A549 treated with AZD9567 at 1 μM for 4 hours (cell line): Measurements from ENCODE around the gene CXorf58. TPM values are rescaled to one million over a fixed set of nuclear protein-coding genes. Genes with fewer than 3 reads are reported as not detected.

ENCODE experiments used
- total RNA-seq: library from RNA; stranded (reverse); fragments of 200-300 nt; extraction: Qiagen RNA extraction; gene quantifications from 5 replicates; pipeline ENCODE4 v1.2.3, GENCODE V29; 2022; ENCODE audit not compliant: insufficient read depth

Gene CXorf58
- 0.06 to 0.17 TPM (median 0.13 TPM) in 3 of 5 replicates, not detected in the others for total RNA-seq

GRCh38 chrX:23907498-23908218 is at the start of gene CXorf58, which contains the start of gene APOO:
Gene CXorf58, plus strand, starts transcription at chrX:23908006. Its CDS starts 2,297 bp downstream, at chrX:23910303.
Gene APOO, minus strand, starts transcription at chrX:23907938. Its CDS starts 236 bp downstream, at chrX:23907702.

Other genes starting within 250 kb of the CXorf58 start
- gene PRDX4, start 240.5 kb upstream of the CXorf58 start, total RNA-seq, result 198 to 284 TPM (median 279 TPM) in 5 replicates
- gene ACOT9, start 164.7 kb upstream of the CXorf58 start, total RNA-seq, result 93.9 to 98.5 TPM (median 97.2 TPM) in 5 replicates
- gene SAT1, start 124.8 kb upstream of the CXorf58 start, total RNA-seq, result 346 to 445 TPM (median 409 TPM) in 5 replicates
- gene APOO, start 68 bp upstream of the CXorf58 start, total RNA-seq, result 24.5 to 38.3 TPM (median 30.7 TPM) in 5 replicates
- 3.5 to 4.5 TPM (median 4.2 TPM) in 5 replicates for gene KLHL15, start 119.2 kb downstream of the CXorf58 start, total RNA-seq
- 120 to 169 TPM (median 125 TPM) in 5 replicates for gene EIF2S3, start 146.9 kb downstream of the CXorf58 start, total RNA-seq
- gene ZFX, start 241.7 kb downstream of the CXorf58 start, total RNA-seq, result 6.6 to 14.5 TPM (median 8.1 TPM) in 5 replicates